Keratinocyte (primary cell): ENCODE results near the gene PRR36.

Experiments
- CTCF ChIP-seq, 3 experiments: IDR thresholded peaks in 1 of 3; conservative IDR thresholded peaks in 1 of 3; optimal IDR thresholded peaks in 1 of 3; 2 replicates in 2 of 3; 3 replicates in 1 of 3; pipeline versions ENCODE3 to v1.5.1; 2011; ENCODE audit warnings: low read length in 3 of 3, mild to moderate bottlenecking in 3 of 3, moderate library complexity in 2 of 3, control low read depth in 1 of 3, inconsistent platforms in 1 of 3; ENCODE audit not compliant: insufficient read depth in 2 of 3; ENCODE audit errors: extremely low read depth in 1 of 3
- EZH2 ChIP-seq: IDR thresholded peaks from one replicate; pipeline ENCODE4 v1.6.1; 2012; ENCODE audit warnings: inconsistent platforms, mild to moderate bottlenecking, low read length, moderate library complexity

GRCh38 chr19:7916955-7917266 is 42.7 kb upstream of the PRR36 start:
- TF ChIP-seq EZH2 = no peak
- no peak for TF ChIP-seq CTCF (optimal IDR thresholded peaks at IDR 0.05 in 1 of 3, IDR thresholded peaks at IDR 0.05 in 1 of 3, conservative IDR thresholded peaks at IDR 0.05 in 1 of 3; ENCODE audit: extremely low read depth in 1 of 3, insufficient read depth in 2 of 3, low read length in 3 of 3)
